Activated naive CD4-positive, alpha-beta T cell treated with Interleukin-2 at 50 U/mL for 16 hours (primary cell): ENCODE results near the gene FASN.

Source experiments
- DNase-seq: peaks from one replicate; pipeline ENCODE4 v3.0.0-alpha.2; 2020

Gene FASN

DNA sequence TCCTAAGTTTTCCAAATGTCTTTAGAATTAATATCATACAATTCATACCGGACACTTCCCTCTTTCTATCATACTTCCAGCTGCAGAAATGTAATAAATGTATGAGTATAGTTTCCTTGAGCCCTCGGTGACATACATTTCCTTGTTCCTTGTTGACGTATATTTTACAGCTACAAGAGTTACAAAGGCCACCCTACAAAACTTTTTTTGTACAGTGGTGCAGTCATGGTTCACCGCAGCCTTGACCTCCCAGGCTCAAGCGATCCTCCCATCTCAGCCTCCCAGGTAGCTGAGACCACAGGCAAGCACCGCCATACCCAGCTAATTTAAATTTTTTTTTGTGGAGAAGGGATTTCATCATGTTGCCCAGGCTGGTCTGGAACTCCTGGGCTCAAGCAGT lies 25.2 kb downstream of the FASN start:
- no peak for DNase-seq

DNA sequence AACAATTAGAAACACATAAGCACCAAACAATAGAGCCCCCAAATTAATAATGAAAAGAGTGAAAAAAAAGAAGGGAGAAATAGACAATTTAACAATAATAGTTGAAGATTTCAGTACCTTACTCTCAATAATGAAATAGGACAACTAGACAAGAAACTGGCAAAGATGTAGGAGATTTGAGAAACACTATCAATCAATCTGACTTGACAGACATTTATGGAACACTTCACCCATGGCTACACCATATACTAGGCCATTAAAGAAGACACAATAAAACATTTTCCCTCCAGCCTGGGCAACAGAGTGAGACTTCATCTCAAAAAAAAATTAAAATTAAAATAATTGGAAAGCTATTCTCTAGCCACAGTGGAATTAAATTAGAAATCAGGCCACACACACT lies 27.4 kb downstream of the FASN start:
- no peak for DNase-seq

DNA sequence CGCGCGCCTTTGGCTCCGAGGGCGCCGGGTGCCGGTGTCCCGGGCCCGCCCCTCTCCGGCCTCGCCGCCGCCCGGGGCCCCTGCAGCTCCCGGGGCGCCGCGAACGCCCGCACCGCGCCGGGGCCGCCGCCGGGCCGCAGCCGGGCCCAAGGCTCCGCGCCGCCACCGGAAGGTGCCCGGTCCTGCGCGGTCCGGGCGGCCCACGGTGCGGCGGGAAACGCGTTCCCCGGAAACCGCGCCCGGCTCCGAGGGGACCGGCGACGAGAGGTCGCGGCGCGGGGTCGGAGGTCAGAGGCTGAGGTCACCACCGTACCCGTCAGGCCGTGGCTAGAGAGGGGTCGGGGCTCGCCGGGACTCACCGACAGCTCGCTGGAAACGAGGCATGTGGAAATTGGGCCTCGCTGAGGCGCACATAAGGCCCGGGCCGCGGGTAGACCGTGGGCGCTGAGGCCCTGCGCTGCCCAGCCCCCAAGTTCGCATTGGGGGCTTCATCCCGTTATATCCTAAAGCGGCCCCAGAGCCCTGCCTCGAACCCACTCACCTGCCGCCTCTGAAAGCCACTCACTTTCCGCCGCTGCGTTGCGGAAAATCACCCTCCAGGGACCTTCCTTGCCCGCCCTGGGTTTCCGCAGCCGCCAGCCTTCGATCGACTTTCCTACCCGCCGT lies 32.3 kb downstream of the FASN start, which contains the start of gene DUS1L:
Gene DUS1L (minus strand): TSS at position 167 of the 666 bp plus-strand sequence. CDS start 745 bp downstream, outside the sequence.
- peak; percentile 72 for DNase-seq

DNA sequence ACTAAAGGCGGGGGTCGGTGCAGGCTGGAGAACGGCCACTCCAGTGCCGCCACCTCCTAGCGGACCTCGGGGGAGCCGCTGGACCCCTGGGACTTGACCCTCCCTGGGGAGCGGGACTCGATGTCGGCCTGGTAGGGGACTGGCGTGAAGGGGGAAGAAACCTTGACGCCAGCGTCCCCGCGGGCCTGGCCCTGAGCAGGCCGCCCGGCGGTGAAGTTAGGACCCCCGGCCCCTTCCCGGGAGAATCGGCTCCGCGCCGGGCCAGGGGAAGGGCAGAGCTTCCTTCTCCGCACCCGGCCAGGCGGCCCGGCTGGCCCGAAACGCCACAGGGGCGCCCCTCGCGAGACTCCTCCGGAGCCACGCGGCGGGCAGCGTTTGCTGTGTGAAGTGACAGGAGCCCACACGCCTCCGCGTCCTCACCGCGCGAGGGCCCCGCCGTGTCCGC lies 32.8 kb downstream of the FASN start:
- DNase-seq = peak; percentile 51

DNA sequence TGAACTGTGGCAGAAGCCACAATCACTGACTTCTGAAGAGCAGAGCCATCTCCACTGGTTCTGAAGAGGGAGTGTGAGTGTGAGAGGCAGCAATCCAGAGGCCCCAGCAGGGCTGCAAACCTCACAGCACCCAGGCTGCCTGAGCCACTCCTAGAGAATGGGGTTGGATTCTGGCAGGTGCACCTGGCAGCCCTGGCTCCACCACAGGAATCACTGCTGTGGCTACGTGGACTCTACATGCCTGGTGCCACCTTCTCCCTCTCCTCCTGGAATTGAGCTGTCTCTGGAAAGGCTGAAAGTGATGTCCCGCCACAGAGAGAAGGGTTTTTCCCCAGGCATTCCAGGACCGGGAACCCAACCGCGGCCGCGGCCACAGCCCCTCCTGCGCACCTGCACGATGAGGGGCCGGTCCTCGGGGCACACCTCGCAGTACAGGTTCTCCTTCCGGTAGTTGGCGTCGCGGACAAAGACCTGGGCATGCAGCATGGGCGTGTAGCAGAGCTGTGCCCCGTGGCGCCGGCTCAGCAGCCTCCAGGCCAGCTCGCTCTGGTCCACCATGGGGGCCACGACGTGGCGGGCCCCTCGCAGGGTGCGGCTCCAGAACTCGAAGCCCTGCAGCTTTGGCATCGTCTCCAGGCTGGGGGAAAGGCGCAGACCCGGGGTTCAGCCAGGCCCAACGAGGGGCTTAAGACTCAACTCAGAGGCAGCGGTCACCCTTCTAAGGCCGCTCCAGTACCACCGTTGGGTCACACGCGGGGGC lies 33.4 kb downstream of the FASN start:
- no peak for DNase-seq

DNA sequence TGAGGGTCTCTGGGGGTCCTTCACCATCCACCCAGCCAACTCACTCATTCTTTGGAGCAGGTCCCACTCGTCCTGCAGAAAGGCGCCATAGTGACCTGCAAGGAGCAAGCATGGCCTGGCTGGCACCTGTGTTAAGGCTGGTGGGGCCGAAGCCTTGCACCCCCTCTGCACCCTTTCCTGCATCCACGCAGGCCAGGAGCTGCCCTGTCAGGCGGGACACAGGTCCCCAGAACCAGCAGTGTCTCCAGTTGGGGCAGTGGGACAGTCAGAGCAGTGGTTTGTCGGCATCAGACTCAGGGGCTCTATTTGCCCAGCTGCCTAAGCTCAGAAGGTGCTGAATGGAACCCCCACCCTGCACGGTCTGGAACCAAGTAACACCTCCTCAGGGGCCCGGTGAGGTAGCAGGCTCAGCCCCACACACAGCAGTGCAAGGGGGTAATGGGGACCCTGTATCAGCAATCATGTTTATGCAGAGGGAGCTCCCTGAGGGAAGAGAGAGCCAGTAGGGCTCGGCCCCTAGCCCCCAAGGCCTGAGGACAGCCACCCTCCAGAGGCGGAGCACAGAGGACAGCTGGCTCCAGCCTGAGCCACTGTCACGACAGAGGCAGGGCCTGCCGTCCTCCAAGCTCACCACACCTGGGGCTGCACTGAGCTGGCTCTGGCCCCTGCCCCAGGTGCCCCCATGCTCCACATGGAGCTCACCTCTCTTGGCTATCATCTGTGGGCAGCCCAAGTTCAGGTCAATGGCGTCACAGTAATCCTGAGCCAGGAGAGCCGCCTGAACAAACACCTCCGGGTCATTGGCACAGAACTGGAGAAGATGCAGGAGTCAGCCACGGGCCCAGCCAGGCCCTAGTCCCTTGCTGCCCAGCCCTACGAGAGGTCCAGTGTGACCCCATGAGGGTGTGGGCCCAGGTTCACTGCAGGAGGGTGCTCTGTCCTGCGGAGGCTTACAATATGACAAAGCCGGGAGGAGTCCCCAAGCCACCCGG lies 34.3 kb downstream of the FASN start:
- no peak for DNase-seq

DNA sequence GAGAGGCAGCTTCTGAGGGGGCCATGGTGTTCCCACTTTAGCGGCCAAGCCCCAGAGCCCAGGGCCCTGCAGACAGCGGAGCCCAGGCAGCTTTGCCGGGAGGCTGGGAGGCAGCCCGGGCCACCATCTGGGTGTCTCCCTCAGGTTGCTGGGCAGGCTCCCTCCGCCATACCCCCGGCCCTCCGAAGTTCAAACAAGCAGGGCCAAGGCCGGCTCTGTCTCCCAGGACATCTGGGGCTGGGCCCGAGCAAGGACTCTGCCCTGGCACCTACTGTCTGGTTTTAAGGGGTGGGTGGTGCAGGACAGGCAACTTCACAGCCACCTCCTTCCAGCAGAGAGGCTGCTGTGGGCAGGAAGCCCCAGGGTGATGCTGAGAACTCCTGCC lies 35.1 kb downstream of the FASN start:
- no peak for DNase-seq

DNA sequence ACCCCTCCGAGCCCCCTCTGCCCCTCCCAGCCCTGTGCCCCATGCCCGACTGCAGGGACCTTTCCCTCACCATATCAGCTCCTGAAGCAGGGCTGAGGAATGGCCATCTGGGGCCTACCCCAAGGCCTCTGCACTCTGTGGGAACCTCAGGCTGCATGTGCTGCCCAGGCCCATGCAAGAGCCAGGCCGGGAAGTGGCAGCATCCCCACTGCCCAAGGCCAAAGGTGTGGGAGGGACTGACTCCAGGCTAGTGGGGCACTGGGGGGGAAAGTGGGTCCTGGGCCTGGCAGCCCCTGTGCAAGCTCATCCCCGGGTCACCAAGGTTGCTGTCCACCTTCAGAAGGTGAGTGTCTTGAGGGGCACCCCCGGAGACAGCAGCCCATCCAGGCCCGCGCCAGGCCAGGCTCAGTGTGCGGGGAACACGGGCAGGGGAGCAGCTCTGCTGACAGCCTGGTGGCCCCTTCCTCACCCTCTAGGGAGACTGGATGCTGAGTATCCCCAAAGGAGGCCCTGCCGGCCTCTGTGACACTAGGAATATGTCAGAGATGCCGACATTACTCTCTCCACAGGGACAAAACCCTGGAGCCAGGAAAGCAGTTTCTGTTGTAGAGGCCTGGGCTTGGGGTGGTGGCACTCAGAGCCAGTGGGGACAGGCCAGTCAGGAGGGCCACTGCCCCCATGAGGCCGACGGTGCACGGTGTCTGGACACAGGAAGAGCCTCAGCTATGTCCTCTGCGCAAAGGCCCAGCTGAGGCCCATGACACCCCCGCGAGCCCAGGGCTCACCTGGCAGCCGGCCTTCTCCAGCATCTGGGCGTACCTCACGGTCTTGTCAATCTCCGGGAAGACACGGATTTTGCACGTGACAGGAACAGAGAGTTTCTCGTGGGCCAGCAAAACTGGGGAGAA lies 35.7 kb downstream of the FASN start:
- DNase-seq = no peak

DNA sequence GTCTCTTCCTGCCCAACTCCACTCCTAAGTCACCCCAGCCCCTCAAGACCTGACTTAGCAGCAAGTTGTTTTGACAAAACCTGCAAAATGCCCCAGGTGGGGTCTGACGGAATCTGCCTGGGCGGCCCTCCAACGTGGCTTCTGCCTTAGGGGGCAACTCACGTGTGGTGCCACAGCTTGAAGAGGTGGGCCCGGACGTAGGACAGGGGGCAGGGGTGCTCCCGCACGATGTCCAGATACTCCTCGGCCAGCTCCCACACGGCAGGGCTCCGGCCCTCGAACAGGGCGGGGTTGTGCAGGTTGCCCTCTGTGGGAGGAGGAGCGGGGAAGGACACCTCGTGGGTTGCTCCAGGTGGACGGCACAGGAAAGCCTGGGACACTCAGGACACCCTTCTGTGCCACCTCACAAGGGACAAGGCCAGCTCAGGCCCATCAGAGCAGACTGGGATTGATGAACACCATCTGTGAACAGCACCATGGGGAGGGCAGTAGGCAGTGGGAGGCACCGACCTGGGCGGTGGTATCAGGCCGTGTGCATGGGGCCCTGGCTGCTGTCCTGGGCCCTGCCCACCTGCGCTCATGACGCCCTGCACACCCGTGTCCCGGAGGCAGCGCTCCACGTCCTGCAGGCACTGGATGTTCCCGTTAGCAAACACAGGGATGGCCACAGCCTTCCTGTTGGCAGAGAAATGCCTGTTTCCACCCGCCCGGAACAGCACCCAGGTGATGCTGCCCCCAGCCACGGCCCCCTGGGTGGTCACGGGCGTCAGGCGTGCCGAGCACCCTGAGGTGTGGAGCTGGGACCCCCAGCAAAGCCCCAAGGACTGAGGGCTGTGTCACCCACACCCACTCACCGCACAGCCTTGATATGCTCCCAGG lies 36.8 kb downstream of the FASN start:
- DNase-seq = no peak

DNA sequence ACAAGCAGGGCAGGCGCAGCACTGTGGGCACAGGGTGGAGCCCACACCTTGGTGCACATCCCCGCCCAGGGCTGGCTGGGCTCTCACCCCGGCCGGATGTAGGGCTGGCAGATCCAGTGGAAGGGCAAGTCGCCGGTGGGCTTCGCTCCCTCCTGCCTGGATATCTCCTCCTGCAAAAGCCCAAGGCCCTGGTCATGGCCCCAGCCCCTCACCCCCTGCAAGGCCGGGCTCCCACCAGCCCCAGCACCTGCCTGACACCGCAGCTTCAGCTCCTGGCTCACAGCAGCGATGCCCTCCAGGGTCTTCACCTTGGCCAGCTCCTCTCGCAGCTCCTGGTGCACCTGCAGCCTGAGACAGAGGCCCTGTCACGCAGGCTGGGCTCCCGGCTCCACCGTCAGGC lies 37.4 kb downstream of the FASN start:
- no peak for DNase-seq

DNA sequence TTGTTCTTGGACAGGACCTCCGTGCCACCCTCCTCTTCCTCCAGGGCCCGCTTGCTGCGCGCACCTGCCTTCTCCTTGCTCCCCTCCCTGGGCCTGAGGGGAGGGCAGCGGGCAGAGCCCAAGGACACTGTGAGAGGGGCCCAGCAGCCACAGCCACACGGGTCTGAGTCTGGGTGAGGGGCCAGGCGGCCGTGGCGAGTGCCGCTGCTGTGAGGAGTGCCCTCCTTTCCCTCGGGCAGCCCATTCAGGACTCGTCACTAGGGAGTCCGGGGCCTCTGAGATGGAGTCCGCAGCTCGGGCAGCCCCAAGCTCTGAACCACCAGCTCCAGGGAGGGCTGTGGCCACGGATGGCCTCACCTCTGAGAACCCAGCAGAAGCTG lies 38.0 kb downstream of the FASN start:
- no peak for DNase-seq

DNA sequence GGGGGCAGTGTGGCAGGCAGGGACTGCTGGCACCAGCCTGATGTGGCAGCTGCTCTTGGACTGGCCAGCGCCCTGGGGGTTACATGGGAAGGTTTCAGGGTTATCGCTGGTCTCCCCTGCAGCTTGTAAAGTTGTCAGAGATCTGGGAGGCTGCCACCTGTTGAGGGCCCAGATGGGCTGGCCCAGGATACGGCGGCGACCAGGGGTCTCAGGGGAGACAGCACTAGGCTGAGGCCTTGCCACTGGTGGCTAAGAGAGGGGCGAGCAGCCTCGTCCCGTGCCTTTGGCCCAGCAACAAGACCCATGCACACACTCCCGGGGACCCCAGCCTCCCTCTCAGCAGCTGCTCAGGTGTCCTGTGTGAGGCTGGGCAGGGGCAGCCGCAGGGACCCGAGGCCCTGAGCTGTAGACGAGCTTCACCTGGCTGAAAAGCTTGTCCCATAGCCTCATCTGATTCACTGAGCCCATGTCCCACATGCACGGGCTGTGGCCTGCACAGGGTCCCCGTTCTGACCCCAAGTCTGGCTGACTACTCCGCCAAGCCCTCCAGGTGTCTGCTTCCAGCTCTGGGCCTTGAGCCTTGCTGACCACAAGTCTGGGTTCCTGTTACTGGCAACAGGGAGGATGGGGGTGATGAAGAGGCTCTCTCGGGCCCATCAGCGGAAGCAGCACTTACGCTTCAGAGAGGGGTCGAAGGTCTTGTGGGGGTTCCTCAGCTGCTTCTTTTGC lies 38.6 kb downstream of the FASN start:
- no peak for DNase-seq

DNA sequence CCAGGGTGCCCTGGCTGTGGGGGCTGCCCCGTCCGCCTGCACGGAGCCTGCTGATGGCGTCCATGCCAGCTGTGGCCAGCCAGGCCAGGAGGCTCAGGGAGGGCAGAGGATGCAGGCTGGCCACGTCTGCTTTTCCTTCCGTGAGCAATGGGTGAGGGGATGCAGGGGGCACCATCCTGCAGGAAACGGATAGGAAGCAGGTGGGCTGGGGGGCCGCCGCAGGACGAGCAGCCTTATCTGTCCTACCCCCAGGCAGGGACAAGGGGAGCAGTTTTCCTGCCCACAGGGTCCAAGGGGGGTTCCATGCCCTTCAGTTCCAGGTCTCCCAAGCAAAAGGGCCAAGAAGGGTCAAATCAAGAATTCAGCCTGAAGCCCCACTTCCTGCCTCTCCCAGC lies 39.2 kb downstream of the FASN start:
- DNase-seq = no peak

DNA sequence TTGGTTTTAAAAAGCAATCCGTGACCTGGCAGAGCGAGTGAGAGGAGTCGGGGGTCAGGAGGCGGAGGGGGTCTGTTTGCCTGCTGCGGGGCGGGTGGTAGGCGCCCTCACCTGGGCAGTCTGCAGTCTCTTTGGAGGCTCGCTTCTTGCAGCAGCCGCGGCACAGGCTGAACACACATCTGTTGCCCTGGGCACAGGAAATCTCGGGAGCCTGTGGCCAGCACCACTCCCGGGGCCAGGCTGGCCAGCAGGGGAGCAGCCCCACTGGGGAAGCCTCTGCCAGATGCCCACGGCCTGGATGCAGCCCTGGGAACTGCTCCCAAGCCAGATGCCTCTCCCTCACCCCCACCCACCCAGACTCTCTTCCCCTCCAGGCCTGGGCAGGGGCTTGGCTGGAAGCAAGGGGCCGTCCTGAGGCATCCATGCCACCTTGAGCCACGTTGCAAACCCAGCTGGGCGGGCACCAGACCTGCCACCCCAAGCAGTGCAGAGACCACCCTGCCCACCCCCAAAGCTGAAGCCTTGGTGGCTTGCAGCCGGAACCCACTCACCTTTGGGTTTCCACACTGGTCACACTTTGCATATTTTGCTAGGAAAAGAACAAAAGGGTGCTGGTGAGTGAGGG lies 39.7 kb downstream of the FASN start:
- DNase-seq = no peak

DNA sequence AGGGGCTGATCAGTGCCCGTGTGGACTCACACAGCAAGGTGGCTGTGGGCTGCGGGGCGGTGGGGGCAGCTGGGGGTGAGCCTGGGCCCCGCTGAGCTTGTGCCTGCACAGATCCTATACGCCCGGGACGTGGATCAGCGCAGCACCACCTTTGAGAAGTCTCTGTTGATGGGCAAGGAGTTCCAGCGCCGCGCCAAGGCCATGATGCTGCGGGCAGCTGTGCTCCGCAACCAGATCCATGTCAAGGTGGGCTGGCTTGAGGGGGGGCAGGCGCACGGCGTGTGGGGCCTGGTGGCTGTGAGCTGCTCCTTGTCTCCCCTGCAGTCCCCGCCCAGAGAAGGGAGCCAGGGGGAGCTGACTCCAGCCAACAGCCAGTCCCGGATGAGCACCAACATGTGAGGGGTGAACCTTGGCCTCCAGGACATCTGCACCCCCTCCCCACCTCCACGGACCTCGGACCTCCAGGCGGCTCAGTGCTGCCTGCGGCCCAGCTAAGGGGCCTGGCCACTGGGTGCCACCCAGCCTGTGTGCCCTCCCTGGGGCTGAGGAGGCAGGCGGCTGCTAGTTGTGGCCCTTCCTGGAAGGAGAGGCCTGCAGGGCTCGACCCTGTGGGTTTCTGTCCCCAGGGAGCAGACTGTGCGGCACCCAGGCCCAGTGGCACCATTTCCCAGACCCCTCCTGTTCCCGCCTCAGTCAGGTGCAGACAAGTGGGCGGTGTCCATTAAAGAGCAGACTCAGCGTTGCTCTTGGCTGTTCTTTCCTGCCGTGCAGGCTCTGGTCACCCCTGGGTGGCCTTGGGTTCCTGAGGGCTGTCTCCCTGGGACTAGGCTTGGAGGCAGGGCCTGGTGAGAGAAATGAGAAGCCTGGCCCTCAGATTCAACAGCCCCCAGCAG lies 41.1 kb downstream of the FASN start:
- no peak for DNase-seq

DNA sequence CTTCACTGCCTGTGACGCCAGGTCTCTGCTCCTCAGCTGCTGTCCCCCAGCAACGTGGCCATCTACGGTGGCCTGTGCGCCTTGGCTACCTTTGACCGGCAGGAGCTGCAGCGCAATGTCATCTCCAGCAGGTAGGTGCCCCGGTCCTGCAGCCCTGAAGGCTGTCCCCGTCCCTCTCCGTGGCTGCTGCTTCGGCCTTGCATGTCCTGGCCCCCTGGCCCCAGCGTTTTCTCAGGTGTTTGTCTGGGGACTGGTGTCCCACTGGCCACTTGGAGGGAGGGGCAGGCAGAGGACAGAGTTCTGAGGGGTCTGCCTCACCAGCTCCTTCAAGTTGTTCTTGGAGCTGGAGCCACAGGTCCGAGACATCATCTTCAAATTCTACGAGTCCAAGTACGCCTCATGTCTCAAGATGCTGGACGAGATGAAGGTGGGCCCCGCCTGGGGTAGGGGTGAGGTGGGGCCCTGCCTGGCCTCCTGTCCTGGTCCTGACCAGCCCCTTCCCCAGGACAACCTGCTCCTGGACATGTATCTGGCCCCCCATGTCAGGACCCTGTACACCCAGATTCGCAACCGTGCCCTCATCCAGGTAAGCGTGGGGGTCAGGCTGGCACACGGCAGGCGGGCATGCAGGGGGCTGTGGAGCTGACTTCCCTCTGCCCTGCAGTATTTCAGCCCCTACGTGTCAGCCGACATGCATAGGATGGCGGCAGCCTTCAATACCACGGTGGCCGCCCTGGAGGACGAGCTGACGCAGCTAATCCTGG lies 41.9 kb downstream of the FASN start:
- DNase-seq = no peak

DNA sequence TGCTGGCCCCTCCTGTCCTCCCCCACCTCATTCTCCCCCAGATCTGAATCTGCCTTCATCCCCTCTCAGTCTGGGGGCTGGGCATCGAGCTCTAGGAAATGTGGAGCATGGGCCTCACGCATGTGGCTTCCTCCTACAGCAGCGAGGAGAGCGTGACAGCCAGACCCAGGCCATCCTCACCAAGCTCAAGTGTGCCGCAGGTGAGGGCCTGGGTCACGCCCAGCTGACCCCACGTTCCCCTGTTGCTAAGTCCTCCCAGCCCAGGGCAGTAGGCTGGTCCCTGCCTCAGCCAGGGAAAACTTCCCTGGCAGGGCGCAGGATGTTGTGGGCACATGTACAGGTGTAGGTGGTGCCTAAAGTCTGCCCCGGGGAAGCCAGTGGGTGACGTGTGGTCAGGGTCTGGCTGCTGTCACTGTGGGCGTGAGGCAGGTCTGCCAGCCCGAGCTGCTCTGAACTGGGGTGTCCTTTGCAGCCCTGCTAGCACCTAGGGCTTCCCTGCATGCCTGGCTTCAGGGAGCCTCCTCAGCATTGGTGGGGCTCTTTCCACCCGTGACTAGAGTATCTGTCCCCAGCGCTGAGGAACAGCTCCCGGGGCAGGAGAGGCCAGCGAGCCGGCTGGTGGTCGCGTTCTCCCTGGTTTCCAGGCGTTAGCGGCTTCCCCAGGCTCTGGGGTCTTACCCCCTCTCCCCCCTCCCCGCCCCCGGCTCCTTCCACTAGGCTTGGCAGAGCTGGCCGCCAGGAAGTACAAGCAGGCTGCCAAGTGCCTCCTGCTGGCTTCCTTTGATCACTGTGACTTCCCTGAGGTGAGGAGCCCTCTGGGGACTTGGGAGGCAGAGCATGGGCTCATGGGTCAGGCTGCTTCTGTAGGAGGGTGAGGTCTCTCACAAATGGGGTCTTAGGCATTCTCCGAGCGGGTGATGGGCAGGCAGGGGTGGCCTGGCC lies 42.7 kb downstream of the FASN start:
- DNase-seq = no peak
